Transverse colon (tissue), 4 donors: Measurements from ENCODE around the gene RAB2B.

ENCODE experiments used
- CTCF ChIP-seq, 5 experiments: fragments of 200-600 bp in 3 of 5; fragments of 450-650 bp in 2 of 5; sonication (generic) in 3 of 5; IDR thresholded peaks; 1 replicate in 2 of 5; 2 replicates in 3 of 5; pipeline ENCODE4 v1.5.1; 2016 to 2017; ENCODE audit warnings: antibody characterized with exemption in 5 of 5, inconsistent platforms in 3 of 5, mild to moderate bottlenecking in 2 of 5, moderate library complexity in 1 of 5
- EP300 ChIP-seq: sonication (generic); formaldehyde crosslinking; IDR thresholded peaks from one replicate; pipeline ENCODE4 v1.6.1; 2017; ENCODE audit warnings: antibody characterized with exemption, low read depth
- POLR2A ChIP-seq: fragments of 450-650 bp; IDR thresholded peaks from one replicate; pipeline ENCODE4 v1.6.1; 2016; ENCODE audit warnings: antibody characterized with exemption, mild to moderate bottlenecking, moderate library complexity
- POLR2AphosphoS5 ChIP-seq, 3 donors: sonication (generic); formaldehyde crosslinking; IDR thresholded peaks; one replicate each; pipeline ENCODE4 v1.6.1; 2016; ENCODE audit warnings: antibody characterized with exemption in 3 of 3

- TF ChIP-seq POLR2A (no peak), CTCF (IDR thresholded peaks at IDR 0.05) (peak; percentile 42 to 56 (median 48)), EP300 (no peak), POLR2AphosphoS5 (IDR thresholded peaks at IDR 0.05) (no peak)
Measured at GRCh38 chr14:21498540-21499526, 22.1 kb upstream of the RAB2B start.
